Osteocyte (in vitro differentiated cells): ENCODE data around the gene PRDM16. TPM values are rescaled to one million over a fixed set of nuclear protein-coding genes. Genes with fewer than 3 reads are reported as not detected.

ENCODE experiments used
- DNase-seq: peaks from one replicate; pipeline ENCODE4 v3.0.0; 2021; ENCODE audit warnings: mixed read lengths; ENCODE audit not compliant: unreplicated experiment; ENCODE audit errors: extremely low spot score
- H3K27ac Mint-ChIP-seq: one replicate; pipeline ENCODE4 v1.8.0; 2021; ENCODE audit warnings: mild to moderate bottlenecking, mixed read lengths; ENCODE audit not compliant: unreplicated experiment
- H3K27me3 Mint-ChIP-seq: one replicate; pipeline ENCODE4 v1.8.0; 2021; ENCODE audit warnings: mixed read lengths; ENCODE audit not compliant: unreplicated experiment
- H3K36me3 Mint-ChIP-seq: one replicate; pipeline ENCODE4 v1.8.0; 2021; ENCODE audit warnings: mixed read lengths; ENCODE audit not compliant: unreplicated experiment
- H3K4me1 Mint-ChIP-seq: one replicate; pipeline ENCODE4 v1.8.0; 2021; ENCODE audit warnings: mixed read lengths; ENCODE audit not compliant: unreplicated experiment
- H3K4me3 Mint-ChIP-seq: one replicate; pipeline ENCODE4 v1.8.0; 2021; ENCODE audit warnings: mild to moderate bottlenecking, moderate library complexity, mixed read lengths; ENCODE audit not compliant: unreplicated experiment
- H3K9me3 Mint-ChIP-seq: one replicate; pipeline ENCODE4 v1.8.0; 2021; ENCODE audit warnings: mixed read lengths; ENCODE audit not compliant: unreplicated experiment
- total RNA-seq: library from RNA; stranded (reverse); gene quantifications from 2 replicates; pipeline ENCODE4 v1.2.1, GENCODE V29; 2021
- TF ChIP-seq, protein P1 (sequence below): fragments of 200-600 bp; sonication (generic); IDR thresholded peaks from 2 replicates; pipeline ENCODE4 v1.5.0; 2021; ENCODE audit warnings: antibody characterized with exemption, mild to moderate bottlenecking, moderate library complexity

The PRDM16 gene
- total RNA-seq, 1 donor from 2014 or later = 7.1 TPM

DNA sequence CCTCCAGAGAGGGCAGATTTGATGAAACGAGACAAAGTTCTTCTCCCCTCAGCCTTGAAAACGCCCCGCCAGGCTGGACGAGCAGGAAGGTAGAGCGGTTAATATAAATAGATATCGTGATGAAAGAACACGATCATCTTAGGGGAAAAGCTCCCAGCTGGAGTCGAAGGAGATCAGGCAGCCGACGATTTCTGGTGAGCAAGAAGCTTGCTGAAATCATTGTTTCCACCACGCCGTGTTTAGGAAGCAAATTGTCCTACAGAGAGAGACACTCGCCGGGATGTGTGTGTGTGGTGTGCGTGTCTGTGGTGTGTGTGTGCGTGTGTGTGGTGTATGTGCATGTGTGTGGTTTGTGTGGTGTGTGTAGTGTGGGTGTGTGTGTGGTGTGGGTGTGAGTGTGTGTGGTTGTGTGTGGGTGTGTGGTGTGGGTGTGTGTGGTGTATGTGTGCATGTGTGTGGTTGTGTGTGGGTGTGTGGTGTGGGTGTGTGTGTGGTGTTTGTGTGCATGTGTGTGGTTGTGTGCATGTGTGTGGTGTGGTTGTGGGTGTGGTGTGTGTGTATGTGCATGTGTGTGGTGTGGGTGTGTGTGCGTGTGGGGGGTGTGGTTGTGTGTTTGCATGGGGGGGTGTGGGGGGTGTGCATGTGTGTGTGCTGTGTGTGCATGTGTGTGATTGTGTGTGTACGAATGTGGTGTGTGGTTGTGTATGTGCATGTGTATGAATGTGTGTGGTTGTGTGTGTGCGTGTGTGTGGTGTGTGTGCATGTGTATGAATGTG is 340.6 kb downstream of the PRDM16 start:
- TF ChIP-seq, protein P1, sequence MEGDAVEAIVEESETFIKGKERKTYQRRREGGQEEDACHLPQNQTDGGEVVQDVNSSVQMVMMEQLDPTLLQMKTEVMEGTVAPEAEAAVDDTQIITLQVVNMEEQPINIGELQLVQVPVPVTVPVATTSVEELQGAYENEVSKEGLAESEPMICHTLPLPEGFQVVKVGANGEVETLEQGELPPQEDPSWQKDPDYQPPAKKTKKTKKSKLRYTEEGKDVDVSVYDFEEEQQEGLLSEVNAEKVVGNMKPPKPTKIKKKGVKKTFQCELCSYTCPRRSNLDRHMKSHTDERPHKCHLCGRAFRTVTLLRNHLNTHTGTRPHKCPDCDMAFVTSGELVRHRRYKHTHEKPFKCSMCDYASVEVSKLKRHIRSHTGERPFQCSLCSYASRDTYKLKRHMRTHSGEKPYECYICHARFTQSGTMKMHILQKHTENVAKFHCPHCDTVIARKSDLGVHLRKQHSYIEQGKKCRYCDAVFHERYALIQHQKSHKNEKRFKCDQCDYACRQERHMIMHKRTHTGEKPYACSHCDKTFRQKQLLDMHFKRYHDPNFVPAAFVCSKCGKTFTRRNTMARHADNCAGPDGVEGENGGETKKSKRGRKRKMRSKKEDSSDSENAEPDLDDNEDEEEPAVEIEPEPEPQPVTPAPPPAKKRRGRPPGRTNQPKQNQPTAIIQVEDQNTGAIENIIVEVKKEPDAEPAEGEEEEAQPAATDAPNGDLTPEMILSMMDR = no peak
- Mint-ChIP-seq H3K4me3 (no peak overlapping the region), H3K4me1 (no peaks in the 10 kb centered on the region), H3K9me3 (no peaks in the 10 kb centered on the region), H3K36me3 (no peaks in the 10 kb centered on the region), H3K27ac (no peak overlapping the region), H3K27me3 (no peaks in the 10 kb centered on the region)
- DNase-seq = no peak

DNA sequence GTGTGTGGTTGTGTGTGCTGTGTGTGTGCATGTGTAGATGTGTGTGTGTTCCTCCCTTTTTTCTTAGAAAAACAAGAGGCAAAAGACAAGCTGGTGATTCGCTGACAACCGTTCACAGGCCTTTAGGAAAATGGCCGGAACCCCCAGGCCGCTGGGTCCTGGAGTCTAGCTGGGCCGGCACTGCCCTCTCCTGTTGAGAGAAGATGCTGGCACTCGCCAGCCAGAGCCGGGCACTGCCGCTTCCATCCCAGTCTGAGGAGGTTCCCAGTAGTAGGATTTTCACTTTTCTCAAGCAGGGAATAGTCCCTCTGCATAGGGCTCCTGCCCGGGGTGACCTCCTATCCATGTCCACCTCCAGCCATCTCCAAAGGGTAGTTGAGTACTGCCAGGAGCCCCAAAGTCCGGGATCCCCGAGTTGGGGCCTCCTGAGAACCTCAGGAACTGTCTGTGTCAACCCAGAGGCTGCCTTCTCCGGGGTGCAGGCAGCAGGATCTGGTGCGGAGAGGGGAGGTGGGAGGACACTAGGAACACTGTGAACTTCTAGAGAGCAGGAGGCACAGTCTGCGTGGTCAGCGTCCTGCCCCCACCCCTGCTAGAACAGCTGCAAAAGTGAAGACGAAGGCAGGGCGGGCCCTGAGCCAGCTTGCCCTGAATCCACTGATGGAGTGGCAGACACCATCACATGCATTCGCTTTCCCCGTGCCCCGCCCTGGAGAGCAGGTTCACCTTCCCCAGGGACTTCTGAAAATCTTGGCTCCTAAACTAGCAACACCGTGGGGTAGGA is 341.3 kb downstream of the PRDM16 start:
- no peaks in the 10 kb centered on the region for H3K4me1 Mint-ChIP-seq

DNA sequence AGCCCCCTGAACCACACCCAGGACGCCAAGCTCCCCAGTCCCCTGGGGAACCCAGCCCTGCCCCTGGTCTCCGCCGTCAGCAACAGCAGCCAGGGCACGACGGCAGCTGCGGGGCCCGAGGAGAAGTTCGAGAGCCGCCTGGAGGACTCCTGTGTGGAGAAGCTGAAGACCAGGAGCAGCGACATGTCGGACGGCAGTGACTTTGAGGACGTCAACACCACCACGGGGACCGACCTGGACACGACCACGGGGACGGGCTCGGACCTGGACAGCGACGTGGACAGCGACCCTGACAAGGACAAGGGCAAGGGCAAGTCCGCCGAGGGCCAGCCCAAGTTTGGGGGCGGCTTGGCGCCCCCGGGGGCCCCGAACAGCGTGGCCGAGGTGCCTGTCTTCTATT is 342.8 kb downstream of the PRDM16 start:
- no peaks in the 10 kb centered on the region for H3K36me3 Mint-ChIP-seq

More for the DNA sequence above, 341.3 kb downstream of the PRDM16 start:
- no peak overlapping the region for H3K4me3 Mint-ChIP-seq
- H3K27me3 Mint-ChIP-seq = no peaks in the 10 kb centered on the region
- TF ChIP-seq, protein P1 = peak; percentile 92
- no peak overlapping the region for H3K27ac Mint-ChIP-seq
- DNase-seq = peak; percentile 92
- no peaks in the 10 kb centered on the region for H3K36me3 Mint-ChIP-seq
- H3K9me3 Mint-ChIP-seq = no peaks in the 10 kb centered on the region

DNA sequence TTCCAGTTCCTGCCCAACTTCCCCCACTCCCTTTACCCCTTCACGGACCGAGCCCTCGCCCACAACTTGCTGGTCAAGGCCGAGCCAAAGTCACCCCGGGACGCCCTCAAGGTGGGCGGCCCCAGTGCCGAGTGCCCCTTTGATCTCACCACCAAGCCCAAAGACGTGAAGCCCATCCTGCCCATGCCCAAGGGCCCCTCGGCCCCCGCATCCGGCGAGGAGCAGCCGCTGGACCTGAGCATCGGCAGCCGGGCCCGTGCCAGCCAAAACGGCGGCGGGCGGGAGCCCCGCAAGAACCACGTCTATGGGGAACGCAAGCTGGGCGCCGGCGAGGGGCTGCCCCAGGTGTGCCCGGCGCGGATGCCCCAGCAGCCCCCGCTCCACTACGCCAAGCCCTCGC is 343.4 kb downstream of the PRDM16 start:
- no peaks in the 10 kb centered on the region for H3K36me3 Mint-ChIP-seq

More for the DNA sequence above, 342.8 kb downstream of the PRDM16 start:
- no peak for DNase-seq
- Mint-ChIP-seq H3K4me3 (no peak overlapping the region), H3K27me3 (no peaks in the 10 kb centered on the region), H3K27ac (no peak overlapping the region), H3K9me3 (no peaks in the 10 kb centered on the region), H3K4me1 (no peaks in the 10 kb centered on the region)
- TF ChIP-seq, protein P1 = no peak

More for the DNA sequence above, 343.4 kb downstream of the PRDM16 start:
- no peaks in the 10 kb centered on the region for H3K9me3 Mint-ChIP-seq
- no peaks in the 10 kb centered on the region for H3K27me3 Mint-ChIP-seq
- H3K4me3 Mint-ChIP-seq = no peak overlapping the region
- TF ChIP-seq, protein P1 = no peak
- H3K27ac Mint-ChIP-seq = no peak overlapping the region
- no peaks in the 10 kb centered on the region for H3K4me1 Mint-ChIP-seq
- no peak for DNase-seq
